Thyroid gland (tissue), 4 donors: ENCODE results near the gene TIMM50. TPM values are rescaled to one million over a fixed set of nuclear protein-coding genes. Genes with fewer than 3 reads are reported as not detected.

Experiments used
- DNase-seq, 2 donors: peaks; one replicate each; pipeline ENCODE4 v3.0.0-alpha.2; 2019
- H3K27ac ChIP-seq, 3 donors: fragments of 200-600 bp; sonication (generic); 1 replicate in 2 of 3; 2 replicates in 1 of 3; pipeline ENCODE4 v1.5.1; 2016 to 2019; ENCODE audit warnings: mild to moderate bottlenecking in 1 of 3, moderate library complexity in 1 of 3
- H3K27me3 ChIP-seq: fragments of 200-600 bp; sonication (generic); one replicate; pipeline ENCODE4 v1.5.1; 2019
- H3K36me3 ChIP-seq, 2 donors: fragments of 200-600 bp; sonication (generic); one replicate each; pipeline ENCODE4 v1.5.1; 2016 to 2019
- H3K4me1 ChIP-seq, 2 donors: fragments of 200-600 bp; sonication (generic); one replicate each; pipeline ENCODE4 v1.5.1; 2017 to 2019
- H3K4me3 ChIP-seq, 3 donors: fragments of 200-600 bp; sonication (generic); replicated peaks in 1 of 3; 1 replicate in 2 of 3; 2 replicates in 1 of 3; pipeline ENCODE4 v1.5.1; 2016; ENCODE audit warnings: mild to moderate bottlenecking in 1 of 3
- H3K9me3 ChIP-seq: fragments of 200-600 bp; sonication (generic); one replicate; pipeline ENCODE4 v1.5.1; 2017
- POLR2A ChIP-seq, 2 donors: fragments of 450-650 bp; IDR thresholded peaks; one replicate each; pipeline ENCODE4 v1.6.1; 2017; ENCODE audit warnings: antibody characterized with exemption in 2 of 2, mild to moderate bottlenecking in 2 of 2, moderate library complexity in 1 of 2
- WGBS, 2 donors: methylation state at CpG; one replicate each; pipeline ENCODE4 v1.1.5; 2017; 5-methylcytosine and 5-hydroxymethylcytosine counted together
- intact Hi-C: fragments of 100-400 bp; cut with DNase I; formaldehyde crosslinking; loops from one replicate; pipeline ENCODE4 v1.15.1; 2023
- total RNA-seq, 4 donors: library from RNA; depleted of rRNA; stranded (reverse); fragments of >200 nt; gene quantifications; one replicate each; pipeline ENCODE4 v1.2.3, GENCODE V29; 2016
- TF ChIP-seq, protein P1 (sequence below), 6 experiments: fragments of 200-600 bp in 3 of 6; fragments of 450-650 bp in 3 of 6; sonication (generic) in 3 of 6; IDR thresholded peaks; one replicate each; pipeline ENCODE4 v1.5.1; 2016 to 2019; ENCODE audit warnings: antibody characterized with exemption in 6 of 6, mild to moderate bottlenecking in 2 of 6, inconsistent platforms in 1 of 6, moderate library complexity in 1 of 6

The TIMM50 gene
- total RNA-seq, 4 donors from 2014 or later, result 74.4 to 86.5 (median 84.5) TPM

DNA sequence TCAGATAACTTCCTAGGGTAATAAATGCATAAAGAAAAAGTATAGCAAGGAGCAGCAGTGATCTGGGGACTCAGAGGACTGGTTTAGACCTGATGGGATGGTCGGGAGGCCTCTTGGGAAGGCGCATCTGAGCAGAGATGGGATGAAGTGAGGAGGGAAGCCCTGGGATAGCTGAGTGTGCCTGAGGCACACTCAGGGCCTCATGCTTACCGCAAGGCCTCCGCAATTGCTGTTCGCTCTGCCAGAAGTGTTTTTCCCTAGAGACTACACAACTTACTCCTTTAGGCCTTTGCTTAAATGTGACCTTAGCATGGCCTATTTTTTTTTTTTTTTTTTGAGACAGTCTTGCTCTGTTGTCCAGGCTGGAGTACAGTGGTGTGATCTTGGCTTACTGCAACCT, 14.0 kb downstream of the TIMM50 start:
- peaks cover 12 to 18% of the 10 kb centered on the region in 2 donors for H3K36me3 ChIP-seq
- H3K9me3 ChIP-seq, result no peaks in the 10 kb centered on the region
- no peak overlapping the region for H3K4me3 ChIP-seq
- no peak for DNase-seq
- intact Hi-C loops, result loop anchor here (5.0 kb wide), 1 partner anchor 43 kb away; no protein-coding TSS in a partner anchor
- H3K27ac ChIP-seq, result no peak overlapping the region
- WGBS, 2 donors, result 79 to 84% methylated on average over 5 of the region's 5 CpGs
- peaks cover 0 to 18% of the 10 kb centered on the region in 2 donors for H3K4me1 ChIP-seq
- H3K27me3 ChIP-seq, result peaks cover 7% of the 10 kb centered on the region
- TF ChIP-seq, protein P1, sequence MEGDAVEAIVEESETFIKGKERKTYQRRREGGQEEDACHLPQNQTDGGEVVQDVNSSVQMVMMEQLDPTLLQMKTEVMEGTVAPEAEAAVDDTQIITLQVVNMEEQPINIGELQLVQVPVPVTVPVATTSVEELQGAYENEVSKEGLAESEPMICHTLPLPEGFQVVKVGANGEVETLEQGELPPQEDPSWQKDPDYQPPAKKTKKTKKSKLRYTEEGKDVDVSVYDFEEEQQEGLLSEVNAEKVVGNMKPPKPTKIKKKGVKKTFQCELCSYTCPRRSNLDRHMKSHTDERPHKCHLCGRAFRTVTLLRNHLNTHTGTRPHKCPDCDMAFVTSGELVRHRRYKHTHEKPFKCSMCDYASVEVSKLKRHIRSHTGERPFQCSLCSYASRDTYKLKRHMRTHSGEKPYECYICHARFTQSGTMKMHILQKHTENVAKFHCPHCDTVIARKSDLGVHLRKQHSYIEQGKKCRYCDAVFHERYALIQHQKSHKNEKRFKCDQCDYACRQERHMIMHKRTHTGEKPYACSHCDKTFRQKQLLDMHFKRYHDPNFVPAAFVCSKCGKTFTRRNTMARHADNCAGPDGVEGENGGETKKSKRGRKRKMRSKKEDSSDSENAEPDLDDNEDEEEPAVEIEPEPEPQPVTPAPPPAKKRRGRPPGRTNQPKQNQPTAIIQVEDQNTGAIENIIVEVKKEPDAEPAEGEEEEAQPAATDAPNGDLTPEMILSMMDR (IDR thresholded peaks at IDR 0.05), result no peak
- TF ChIP-seq POLR2A (IDR thresholded peaks at IDR 0.05), result no peak

DNA sequence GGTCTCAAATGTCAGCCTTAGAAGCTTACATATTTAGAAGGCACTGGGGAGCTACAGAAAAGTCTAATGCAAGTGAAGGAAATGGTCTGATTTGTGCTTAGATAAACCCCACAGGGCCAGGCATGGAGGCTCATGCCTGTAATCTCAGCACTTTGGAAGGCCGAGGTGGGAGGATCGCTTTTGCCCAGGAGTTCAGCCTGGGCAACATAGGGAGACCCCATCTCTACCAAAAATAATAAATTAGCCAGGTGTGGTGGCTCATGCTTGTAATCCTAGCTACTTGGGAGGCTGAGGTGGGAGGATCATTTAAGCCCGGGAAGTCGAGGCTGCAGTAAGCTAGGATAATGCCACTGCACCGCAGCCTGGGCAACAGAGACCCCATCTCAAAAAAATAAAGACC, 15.4 kb downstream of the TIMM50 start:
- TF ChIP-seq POLR2A (IDR thresholded peaks at IDR 0.05), result no peak
- TF ChIP-seq, protein P1 (IDR thresholded peaks at IDR 0.05), result no peak
- no peak overlapping the region for H3K4me3 ChIP-seq
- no peak overlapping the region for H3K27ac ChIP-seq
- H3K4me1 ChIP-seq, result peaks cover 0 to 18% of the 10 kb centered on the region in 2 donors
- H3K27me3 ChIP-seq, result peaks cover 7% of the 10 kb centered on the region
- no peak for DNase-seq
- H3K36me3 ChIP-seq, result peaks cover 0 to 4% of the 10 kb centered on the region in 2 donors
- WGBS, 2 donors, result 80 to 85% methylated on average over 5 of the region's 5 CpGs
- intact Hi-C loops, result loop anchor here (5.0 kb wide), 1 partner anchor 41 kb away; no protein-coding TSS in a partner anchor
- no peaks in the 10 kb centered on the region for H3K9me3 ChIP-seq

DNA sequence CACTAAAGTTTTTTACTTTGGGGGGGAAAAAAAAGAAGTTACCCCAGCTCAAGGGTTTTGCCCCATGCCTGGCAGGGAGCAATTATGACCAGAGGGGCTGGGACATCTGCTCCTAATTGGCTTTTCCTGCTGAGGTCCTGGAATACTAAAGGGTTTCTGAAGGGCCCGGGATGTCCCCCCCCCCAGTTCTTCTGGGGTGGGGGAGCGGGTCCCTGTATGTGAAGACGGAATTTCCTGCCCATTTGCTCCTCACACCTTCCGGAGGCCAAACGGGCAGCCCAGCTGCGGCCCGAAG, 17.0 kb downstream of the TIMM50 start:
- Histone ChIP-seq H3K4me3 (no peak overlapping the region), H3K4me1 (peaks cover 0 to 19% of the 10 kb centered on the region in 2 donors), H3K27ac (no peak overlapping the region), H3K9me3 (no peaks in the 10 kb centered on the region), H3K36me3 (no peaks in the 10 kb centered on the region), H3K27me3 (peaks cover 7% of the 10 kb centered on the region)
- DNase-seq, result no peak
- intact Hi-C loops, result loop anchor here (5.0 kb wide), 1 partner anchor 40 kb away; no protein-coding TSS in a partner anchor
- TF ChIP-seq, protein P1 (IDR thresholded peaks at IDR 0.05), result peak in 1 of 6 experiments; percentile 13
- no peak for TF ChIP-seq POLR2A (IDR thresholded peaks at IDR 0.05)
- 3 to 4% methylated on average over 7 of the region's 7 CpGs for WGBS, 2 donors

DNA sequence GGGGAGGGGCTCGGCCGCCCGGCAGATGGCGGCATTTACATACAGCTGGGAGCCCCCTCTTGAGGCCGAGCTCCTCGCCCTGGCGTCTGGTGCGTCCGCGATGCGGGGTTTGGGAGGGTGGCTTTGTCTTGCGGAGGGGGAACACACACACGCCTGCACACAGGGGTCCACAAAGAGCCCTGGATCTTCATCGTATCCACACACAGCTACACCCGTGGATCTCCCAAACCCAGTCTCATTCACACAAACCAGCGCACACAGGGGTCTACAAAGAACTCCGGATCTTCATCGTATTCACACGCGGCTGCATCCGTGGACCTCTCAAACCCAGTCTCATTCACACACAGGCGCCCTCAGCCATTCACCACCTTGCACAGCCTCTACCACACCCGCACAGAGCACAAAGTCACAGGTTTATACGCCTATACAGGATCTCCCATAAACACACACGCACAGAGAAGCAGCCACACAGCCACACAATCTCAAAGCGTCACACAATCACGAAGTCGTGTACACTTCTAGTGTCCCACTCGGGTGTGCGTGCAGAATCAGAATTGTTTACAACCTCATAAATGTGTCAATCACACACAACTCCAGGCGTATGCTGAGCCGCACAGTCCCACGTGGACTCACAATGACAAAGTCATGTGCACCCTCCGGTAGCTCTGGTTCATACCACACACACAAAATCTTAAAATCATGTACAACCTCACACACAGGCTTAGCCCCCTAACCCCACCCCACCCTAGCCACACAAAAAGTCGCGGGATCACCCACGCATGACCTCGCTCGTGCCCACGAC, 17.6 kb downstream of the TIMM50 start:
- H3K36me3 ChIP-seq, result no peaks in the 10 kb centered on the region
- no peak overlapping the region for H3K27ac ChIP-seq
- intact Hi-C loops, result loop anchor here (5.0 kb wide), 1 partner anchor 39 kb away; no protein-coding TSS in a partner anchor
- WGBS, 2 donors, result 1 to 2% methylated on average over 21 to 30 of the region's 40 CpGs
- no peak overlapping the region for H3K4me3 ChIP-seq
- TF ChIP-seq, protein P1 (IDR thresholded peaks at IDR 0.05), result peak in 3 of 6 experiments; percentile 29 to 50 (median 46)
- TF ChIP-seq POLR2A (IDR thresholded peaks at IDR 0.05), result no peak
- peaks cover 7% of the 10 kb centered on the region for H3K27me3 ChIP-seq
- peak; percentile 33 to 40 for DNase-seq
- peaks cover 0 to 24% of the 10 kb centered on the region in 2 donors for H3K4me1 ChIP-seq
- H3K9me3 ChIP-seq, result no peaks in the 10 kb centered on the region
